Measurements from ENCODE around the gene IGSF8.

IGSF8 gene

DNA sequence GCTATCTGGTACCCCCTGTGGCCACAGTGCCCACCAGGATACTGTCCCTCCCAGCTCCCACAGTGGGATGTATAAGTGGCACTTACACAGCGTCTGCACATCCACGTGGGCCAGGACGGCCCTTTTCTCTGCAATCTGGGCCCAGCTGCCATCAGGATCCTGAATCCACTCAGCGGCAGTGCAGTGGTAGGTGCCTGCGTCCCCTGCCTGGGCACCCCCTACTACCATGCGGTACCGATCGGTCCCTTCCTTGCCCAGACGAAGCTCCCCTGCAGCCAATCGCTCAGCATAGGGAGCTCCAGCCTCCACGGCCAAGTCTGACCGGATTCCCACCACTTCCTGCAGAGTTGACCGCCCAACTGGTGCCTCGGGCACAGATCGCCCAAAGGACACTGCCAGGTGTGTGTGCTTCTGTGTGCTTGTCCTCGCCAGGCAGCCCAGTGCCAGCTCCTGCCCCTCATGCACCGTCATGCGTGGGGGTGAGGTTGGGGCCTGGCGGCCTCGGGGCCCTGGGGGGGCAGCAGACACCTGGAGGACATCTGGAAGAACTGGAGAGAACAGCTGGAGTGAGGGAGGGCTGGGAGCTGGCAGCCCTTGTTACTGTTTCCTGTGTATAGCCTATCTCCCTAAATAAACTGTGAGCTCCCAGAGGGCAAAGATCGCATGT, 4.7 kb downstream of the IGSF8 start:
- DNase-seq = no peak
- in situ Hi-C loops (cut with HindIII; ENCODE audit: low pct_ligation_motif_present, low pct_unique_long_range_greater_than_20kb, low sequenced_read_pairs) = no loop called here

DNA sequence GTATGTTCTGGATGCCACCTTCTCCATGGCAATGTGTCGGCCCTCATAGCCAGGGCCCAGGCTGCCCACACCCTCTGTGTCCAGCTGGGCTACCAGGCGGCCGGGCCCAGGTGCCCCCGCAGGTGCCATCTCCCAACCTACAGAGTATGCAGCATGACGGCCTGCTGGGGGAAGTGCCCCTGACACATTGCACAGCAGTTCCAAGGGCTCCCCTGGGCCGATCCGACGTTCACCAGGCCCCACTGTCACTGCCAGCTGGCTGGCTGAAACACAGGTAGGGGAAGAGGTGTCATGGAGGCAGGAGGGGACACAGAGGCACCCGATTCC, 5.4 kb downstream of the IGSF8 start:
- in situ Hi-C loops (cut with HindIII; ENCODE audit: low pct_ligation_motif_present, low pct_unique_long_range_greater_than_20kb, low sequenced_read_pairs) = no loop called here
- DNase-seq = no peak

DNA sequence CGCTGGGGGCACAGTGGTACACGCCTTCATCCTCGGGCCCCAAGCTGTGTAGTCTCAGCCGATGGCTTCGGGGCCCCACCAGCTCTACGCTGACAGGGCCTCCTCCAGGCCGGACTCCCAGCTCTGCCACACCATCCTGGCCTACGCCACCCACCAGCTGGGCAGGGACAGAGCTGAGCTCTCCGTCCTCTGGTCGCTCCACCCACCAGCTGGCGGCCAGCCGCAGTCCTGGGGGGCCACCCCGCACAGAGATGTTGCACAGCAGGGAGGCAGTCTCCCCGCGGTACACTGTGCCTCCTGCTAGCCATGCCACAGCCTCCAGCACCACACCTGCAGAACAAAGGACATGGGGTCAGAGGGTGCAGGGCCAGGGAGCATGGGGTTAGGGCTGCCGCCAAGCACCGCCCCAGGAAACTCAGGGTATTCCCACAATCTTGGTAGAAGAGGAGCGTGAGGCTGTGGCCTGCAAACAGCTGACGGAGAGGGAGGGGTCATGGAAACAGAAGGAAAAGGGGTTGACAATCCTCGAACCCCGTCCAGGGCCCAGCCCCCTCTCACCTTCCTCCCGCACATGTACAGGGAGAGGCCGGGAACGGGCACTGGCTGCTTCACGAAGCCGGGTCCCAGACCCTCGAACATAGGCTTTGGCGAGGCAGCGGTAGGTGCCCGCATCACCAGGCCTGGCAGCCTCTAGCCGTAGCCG, 5.9 kb downstream of the IGSF8 start:
- no peak for DNase-seq
- in situ Hi-C loops (cut with HindIII; ENCODE audit: low pct_ligation_motif_present, low pct_unique_long_range_greater_than_20kb, low sequenced_read_pairs) = no loop called here

DNA sequence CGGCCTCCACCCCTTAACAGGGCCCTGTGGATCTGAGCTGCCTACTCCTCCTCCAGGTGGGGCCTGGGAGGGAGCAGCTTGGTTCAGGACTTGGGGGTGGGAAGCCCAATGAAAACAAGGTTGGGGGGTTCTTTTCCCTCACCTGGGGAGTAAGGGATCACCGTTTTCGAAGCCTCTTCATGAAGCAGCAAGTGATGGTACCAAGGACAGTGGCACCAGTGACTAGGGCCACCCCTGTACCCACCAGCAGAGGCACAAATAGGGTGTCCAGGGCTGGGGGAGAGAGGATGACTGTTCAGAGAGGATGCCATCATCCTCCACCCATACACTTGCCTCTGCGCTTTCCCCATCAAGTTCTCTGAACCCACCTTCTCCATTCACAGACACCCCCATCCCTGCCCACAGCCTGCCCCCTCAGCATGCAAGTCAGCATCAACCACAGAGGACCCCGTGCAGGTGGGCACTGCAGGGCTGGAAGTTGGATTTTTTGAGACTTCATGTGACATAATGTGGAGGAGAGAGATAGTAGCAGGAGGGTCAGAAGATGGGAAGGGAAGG, 6.7 kb downstream of the IGSF8 start:
- DNase-seq = no peak
- in situ Hi-C loops (cut with HindIII; ENCODE audit: low pct_ligation_motif_present, low pct_unique_long_range_greater_than_20kb, low sequenced_read_pairs) = no loop called here

DNA sequence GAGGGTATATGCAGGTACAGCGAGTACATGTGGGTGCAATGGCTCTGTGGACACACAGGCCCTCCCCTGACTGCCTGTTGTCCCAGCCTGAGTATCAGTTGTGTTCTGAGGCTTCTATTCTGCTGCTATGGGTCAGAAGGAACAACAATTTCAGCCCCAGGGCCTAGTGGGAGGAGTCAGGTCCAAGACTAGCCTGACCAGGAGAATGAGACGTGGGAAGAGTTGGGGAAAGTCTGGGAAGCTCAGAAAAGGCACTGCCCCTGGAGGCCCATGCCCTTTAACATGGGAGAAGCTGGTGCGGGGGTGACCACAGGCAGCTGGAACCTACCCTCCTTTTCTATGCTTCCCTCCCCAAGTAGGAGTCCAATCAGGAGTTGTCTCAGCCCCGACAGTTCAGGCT, 7.7 kb downstream of the IGSF8 start:
- in situ Hi-C loops (cut with HindIII; ENCODE audit: low pct_ligation_motif_present, low pct_unique_long_range_greater_than_20kb, low sequenced_read_pairs) = no loop called here

DNA sequence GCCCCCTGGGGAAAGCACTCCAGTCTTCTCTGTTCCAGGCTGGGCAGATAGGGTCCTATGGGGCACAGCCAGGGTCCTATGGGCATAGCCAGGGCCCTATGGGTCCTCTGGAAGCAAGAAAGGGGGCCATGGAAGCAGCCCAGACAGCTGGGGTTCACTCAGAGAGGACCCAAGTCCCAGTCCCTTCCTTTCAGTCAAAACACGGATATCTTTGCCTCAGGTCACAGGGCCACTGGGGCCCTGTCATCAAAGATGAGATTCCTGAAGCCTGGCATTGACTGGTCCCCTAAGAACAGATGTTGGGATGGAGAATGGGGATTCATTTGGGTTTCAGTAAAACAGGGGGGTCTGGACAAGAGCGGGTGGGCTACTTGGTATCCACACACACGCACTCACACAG, 8.5 kb downstream of the IGSF8 start:
- in situ Hi-C loops (cut with HindIII; ENCODE audit: low pct_ligation_motif_present, low pct_unique_long_range_greater_than_20kb, low sequenced_read_pairs) = no loop called here
- DNase-seq = no peak

More for the DNA sequence above, 7.7 kb downstream of the IGSF8 start:
- DNase-seq = no peak

DNA sequence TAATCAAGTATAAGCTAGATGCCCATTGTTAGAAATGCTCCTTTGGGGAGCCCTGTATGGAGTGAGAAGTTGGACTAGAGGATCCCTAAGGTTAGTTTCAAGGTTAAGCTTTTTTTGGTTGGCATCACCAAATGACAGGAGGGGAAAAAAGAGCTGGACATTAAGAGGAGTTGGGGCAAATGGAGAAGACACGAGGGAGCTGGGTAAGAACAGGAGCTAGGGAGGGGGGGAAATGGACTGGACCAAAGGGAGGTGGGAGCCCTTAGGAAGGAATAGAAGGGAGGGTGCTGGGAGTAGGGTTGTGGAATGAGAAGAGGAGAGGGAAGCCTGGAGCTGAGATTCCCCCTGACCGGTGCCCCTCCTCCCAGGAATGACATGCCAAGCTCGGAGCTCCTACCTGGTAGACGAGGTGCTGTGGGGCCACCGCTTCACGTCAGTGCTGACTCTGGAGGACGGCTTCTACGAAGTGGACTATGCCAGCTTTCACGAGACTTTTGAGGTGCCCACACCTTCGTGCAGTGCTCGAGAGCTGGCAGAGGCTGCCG, 11.2 kb downstream of the IGSF8 start:
- no peak for DNase-seq
- in situ Hi-C loops (cut with HindIII; ENCODE audit: low pct_ligation_motif_present, low pct_unique_long_range_greater_than_20kb, low sequenced_read_pairs) = no loop called here

DNA sequence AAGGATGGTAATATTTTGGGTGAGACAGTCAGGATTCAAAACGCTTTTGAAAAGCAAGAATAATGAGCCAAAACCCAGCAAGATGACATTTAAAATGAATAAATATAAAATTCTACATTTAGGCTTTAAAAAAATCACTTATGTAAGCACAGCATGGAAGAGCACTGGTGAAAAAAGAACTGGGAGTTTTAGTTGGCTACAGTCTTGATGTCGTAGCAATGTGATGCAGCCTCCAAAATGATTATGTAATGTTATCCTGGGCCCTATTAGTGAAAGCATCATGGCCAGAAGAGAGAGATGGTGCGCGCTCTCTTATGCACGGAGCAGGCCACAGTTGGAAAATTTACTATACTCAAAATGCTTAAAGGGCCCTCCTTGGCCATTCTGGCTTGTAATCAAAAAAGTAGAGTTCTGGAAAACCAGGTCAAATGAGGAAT, 11.9 kb downstream of the IGSF8 start:
- in situ Hi-C loops (cut with HindIII; ENCODE audit: low pct_ligation_motif_present, low pct_unique_long_range_greater_than_20kb, low sequenced_read_pairs) = no loop called here
- no peak for DNase-seq

DNA sequence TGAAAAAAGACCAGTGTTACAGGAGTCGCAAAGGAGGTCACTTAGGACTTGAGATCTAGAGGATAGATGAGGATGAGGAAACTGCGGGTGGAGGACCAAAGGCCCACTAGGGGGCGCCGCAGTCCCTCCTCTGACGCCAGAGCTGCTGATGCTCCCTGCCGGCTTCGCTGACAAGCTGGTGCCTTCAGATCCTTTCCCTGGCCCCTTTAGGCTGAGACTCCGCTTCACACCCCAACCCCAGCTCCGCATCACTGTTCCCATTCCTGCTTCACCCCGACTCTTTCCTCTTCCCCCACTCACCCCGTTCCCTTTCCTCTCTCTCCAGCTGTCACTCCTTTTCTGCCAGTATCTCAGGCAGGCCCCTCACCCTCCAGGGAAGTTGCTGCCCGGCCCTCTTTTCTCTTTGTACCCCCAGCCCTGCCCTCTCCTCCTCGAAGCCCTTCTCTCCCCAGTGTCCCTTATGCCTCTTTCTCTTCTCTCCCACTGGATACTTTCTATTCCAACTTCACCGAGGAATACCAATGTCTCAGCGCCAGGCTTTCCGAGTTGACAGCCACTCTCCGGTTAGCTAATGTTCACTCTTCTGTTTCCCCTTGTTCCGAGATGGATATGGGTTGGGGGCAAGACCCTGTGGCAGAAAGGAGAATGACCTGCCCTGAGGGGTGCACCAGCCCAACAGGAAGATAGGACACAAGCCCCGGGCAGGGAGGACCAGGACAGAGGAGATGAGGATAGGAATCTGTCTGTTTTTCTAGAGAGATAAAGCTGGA, 12.5 kb downstream of the IGSF8 start:
- DNase-seq = peak; percentile 80
- in situ Hi-C loops (cut with HindIII; ENCODE audit: low pct_ligation_motif_present, low pct_unique_long_range_greater_than_20kb, low sequenced_read_pairs) = no loop called here

DNA sequence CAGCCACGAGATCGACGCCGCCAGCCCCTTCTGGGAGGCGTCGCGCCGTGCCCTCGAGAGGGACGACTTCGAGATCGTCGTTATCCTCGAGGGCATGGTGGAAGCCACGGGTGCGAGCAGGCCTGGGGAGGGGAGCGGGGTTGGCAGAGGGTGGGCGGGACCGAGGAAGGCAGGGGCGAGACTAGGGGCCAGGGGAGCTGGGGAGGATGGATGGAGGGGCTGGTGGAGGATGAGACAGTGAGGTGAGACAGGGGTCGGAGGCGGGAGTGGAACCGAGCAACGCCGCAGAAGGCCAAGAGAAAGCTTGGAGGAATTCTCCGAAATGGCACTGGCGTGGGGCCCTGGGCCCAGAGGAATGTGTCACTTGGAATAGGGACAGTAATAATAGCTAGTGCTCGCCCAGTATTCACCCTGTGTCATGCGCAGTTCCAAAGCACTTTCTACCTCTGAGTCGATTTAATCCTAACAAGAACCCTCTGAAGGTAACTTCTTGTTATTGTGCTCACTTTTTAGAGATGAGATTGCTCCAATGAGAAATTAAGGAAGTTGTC, 13.6 kb downstream of the IGSF8 start:
- in situ Hi-C loops (cut with HindIII; ENCODE audit: low pct_ligation_motif_present, low pct_unique_long_range_greater_than_20kb, low sequenced_read_pairs) = no loop called here
- DNase-seq = no peak

DNA sequence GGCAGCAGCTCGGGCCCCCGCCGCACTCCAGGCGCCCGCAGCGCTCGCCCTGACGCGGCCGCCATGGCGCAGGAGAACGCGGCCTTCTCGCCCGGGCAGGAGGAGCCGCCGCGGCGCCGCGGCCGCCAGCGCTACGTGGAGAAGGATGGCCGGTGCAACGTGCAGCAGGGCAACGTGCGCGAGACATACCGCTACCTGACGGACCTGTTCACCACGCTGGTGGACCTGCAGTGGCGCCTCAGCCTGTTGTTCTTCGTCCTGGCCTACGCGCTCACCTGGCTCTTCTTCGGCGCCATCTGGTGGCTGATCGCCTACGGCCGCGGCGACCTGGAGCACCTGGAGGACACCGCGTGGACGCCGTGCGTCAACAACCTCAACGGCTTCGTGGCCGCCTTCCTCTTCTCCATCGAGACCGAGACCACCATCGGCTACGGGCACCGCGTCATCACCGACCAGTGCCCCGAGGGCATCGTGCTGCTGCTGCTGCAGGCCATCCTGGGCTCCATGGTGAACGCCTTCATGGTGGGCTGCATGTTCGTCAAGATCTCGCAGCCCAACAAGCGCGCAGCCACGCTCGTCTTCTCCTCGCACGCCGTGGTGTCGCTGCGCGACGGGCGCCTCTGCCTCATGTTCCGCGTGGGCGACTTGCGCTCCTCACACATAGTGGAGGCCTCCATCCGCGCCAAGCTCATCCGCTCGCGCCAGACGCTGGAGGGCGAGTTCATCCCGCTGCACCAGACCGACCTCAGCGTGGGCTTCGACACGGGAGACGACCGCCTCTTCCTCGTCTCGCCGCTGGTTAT, 14.2 kb downstream of the IGSF8 start:
- peak; percentile 41 for DNase-seq
- in situ Hi-C loops (cut with HindIII; ENCODE audit: low pct_ligation_motif_present, low pct_unique_long_range_greater_than_20kb, low sequenced_read_pairs) = no loop called here

DNA sequence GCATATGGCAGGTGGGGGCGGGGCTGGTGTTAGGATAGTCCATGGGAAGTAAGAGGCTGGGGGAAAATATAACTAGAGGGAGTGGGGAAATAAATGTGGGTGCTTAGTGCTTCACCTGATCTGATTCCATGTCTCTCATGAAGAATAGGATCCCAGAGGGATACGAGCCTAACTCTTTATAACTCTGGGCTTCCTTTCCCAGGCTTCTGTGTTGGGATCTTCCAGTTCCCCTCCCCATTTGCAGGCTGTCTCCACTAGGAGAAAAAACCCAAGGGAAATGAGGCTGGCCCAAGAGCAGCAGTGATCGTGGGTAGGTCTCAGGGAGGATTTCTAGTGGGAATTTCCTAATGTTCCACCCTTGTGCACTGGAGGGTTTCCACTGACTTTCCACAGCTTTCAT, 15.5 kb downstream of the IGSF8 start:
- in situ Hi-C loops (cut with HindIII; ENCODE audit: low pct_ligation_motif_present, low pct_unique_long_range_greater_than_20kb, low sequenced_read_pairs) = no loop called here

DNA sequence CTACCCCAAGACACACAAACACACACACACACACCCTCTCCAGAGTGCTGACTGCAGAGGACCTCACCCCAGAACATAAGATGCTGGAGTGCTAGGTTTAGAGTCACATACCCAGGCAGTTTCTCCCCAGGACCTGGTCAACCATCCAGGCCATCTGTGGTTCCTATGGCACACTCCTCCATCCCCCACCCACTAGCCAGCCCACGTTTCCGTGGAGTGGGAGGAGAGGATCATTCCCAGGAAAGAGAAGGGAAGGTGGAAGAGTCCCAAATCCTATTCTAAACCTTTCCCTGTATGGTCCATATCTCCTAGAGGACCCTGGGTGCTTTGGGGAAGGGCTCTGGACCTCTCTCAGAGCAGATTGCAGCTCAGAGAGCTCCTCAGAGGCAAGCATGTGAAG, 15.9 kb downstream of the IGSF8 start:
- in situ Hi-C loops (cut with HindIII; ENCODE audit: low pct_ligation_motif_present, low pct_unique_long_range_greater_than_20kb, low sequenced_read_pairs) = no loop called here
- no peak for DNase-seq

More for the DNA sequence above, 15.5 kb downstream of the IGSF8 start:
- DNase-seq = no peak

DNA sequence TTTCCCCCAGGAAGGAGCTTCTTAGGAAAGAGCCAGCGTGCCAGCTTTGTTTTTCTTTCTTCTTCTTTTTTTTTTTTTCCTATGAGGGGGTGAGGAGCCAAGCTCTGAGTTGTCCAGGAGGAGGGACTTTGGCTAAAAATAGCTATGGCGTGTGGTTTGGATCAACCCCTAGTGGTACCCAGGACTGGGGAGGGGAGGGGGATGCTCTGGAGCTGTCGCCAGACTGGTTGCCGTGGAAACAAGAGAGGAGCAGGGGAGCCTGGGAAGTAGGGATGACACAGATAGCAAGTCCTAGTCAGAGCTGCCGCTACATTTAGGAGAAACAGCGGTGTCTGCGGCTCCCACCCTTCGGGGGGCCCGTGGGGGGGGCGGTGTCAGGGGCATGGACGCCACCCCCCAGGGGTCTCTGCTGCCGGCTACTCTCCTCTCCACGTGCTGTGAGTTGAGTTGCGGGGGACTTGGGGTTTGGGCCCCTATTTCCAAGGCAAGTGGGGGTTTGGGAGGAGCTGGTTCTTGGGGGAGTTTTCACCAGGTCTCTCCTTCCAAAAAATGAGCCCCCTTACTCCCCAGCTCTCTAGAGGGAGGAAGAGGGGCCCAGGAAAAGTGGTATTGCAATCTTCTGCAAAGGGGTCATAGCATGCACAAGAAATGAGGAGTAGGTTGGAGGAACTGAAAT, 17.0 kb downstream of the IGSF8 start, which contains the start of gene KCNJ9:
Gene KCNJ9 (plus strand): TSS at position 278 of the 676 bp plus-strand sequence. CDS start 2,493 bp downstream, outside the sequence.
- in situ Hi-C loops (cut with HindIII; ENCODE audit: low pct_ligation_motif_present, low pct_unique_long_range_greater_than_20kb, low sequenced_read_pairs) = no loop called here
- no peak for DNase-seq

DNA sequence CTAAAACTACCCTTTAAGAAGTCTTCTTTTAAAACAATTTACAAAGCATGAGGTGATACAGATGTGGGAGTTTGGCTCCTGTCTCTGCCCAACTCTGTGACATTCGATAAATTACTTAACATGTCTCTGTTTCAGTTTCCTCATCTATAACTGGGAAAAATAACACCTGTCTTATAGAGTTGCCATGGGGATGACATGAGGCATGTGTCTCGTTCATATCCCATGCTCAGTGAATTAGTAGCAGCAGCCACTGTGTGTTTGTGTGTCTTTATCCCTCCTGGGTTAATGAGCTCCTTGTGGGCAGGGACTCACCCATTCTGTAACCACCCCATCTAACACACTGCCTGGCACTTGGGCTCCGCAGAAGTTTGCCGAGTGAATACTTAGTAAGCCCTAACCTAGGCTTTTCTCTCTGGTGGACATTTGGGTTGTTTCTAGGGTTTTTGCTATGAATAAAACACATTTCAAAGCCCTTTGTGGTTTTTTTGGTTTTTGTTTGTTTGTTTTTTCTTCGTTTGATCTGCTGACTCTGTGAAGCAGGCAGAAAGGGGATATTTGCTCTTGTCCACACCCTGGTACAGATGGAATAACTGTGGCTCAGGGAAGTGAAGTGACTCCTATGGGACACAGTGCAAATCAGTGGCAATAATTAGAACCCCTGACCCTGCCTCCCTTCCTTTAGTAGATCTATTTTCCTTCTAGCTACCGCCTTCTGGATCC, 17.9 kb downstream of the IGSF8 start:
- in situ Hi-C loops (cut with HindIII; ENCODE audit: low pct_ligation_motif_present, low pct_unique_long_range_greater_than_20kb, low sequenced_read_pairs) = no loop called here
- no peak for DNase-seq

DNA sequence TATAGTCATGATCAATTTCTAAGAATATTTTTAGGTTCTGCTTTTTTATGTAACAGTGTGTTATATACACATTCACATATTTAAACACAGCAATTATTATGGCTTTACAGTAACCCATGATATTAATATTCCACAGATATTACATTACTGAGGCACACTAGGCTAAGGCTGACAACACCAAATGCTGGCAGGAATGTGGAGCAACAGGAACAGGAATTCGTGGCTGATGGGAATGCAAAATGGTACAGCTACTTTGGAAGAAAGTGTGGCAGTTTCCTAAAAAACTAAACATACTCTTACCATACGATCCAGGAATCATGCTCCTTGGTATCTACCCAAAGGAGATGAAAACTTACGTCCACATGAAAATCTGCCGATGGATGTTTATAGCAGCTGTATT, 19.0 kb downstream of the IGSF8 start:
- no peak for DNase-seq
- in situ Hi-C loops (cut with HindIII; ENCODE audit: low pct_ligation_motif_present, low pct_unique_long_range_greater_than_20kb, low sequenced_read_pairs) = no loop called here
